ENCODE measurements around the gene IL23R.

Gene IL23R, protein sequence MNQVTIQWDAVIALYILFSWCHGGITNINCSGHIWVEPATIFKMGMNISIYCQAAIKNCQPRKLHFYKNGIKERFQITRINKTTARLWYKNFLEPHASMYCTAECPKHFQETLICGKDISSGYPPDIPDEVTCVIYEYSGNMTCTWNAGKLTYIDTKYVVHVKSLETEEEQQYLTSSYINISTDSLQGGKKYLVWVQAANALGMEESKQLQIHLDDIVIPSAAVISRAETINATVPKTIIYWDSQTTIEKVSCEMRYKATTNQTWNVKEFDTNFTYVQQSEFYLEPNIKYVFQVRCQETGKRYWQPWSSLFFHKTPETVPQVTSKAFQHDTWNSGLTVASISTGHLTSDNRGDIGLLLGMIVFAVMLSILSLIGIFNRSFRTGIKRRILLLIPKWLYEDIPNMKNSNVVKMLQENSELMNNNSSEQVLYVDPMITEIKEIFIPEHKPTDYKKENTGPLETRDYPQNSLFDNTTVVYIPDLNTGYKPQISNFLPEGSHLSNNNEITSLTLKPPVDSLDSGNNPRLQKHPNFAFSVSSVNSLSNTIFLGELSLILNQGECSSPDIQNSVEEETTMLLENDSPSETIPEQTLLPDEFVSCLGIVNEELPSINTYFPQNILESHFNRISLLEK

GRCh38 chr1:67166196-67166595 lies at the start of gene IL23R:
Gene IL23R (plus strand): TSS chr1:67166454. CDS start chr1:67168121, 1,667 bp downstream.
- H3K27ac ChIP-seq, result no peak within 1 kb of the TSS
- H3K4me2 ChIP-seq, result no peak within 1 kb of the TSS
- H3K9ac ChIP-seq, result no peak within 1 kb of the TSS
- no peaks in the 10 kb centered on the region for H3K27me3 ChIP-seq (ENCODE audit: insufficient read depth, low read depth)
- no peak within 1 kb of the TSS for H3K4me3 ChIP-seq (IDR thresholded peaks at IDR 0.05; ENCODE audit: insufficient read depth, low read depth, low read length)
- no peak within 1 kb of the TSS for H2AFZ ChIP-seq (ENCODE audit: low read depth)
- no peak for TF ChIP-seq CTCF (conservative IDR thresholded peaks at IDR 0.05; ENCODE audit: low read depth, low read length)
- H3K4me1 ChIP-seq (ENCODE audit: low read depth, poor library complexity, severe bottlenecking), result no peaks in the 10 kb centered on the region
- no peaks in the 10 kb centered on the region for H3K79me2 ChIP-seq (ENCODE audit: insufficient read depth, low read depth)
- no peaks in the 10 kb centered on the region for H4K20me1 ChIP-seq (ENCODE audit: insufficient read depth)
- no peaks in the 10 kb centered on the region for H3K36me3 ChIP-seq (ENCODE audit: insufficient read depth)

GRCh38 chr1:67118191-67118590 lies 48.1 kb upstream of the IL23R start:
- Histone ChIP-seq H3K27me3 (ENCODE audit: insufficient read depth, low read depth) (no peaks in the 10 kb centered on the region), H3K79me2 (ENCODE audit: insufficient read depth, low read depth) (no peaks in the 10 kb centered on the region), H3K36me3 (ENCODE audit: insufficient read depth) (no peaks in the 10 kb centered on the region), H3K4me3 (IDR thresholded peaks at IDR 0.05; ENCODE audit: insufficient read depth, low read depth, low read length) (no peak overlapping the region), H4K20me1 (ENCODE audit: insufficient read depth) (no peaks in the 10 kb centered on the region), H3K27ac (no peak overlapping the region), H3K4me2 (no peak overlapping the region), H2AFZ (ENCODE audit: low read depth) (no peak overlapping the region), H3K4me1 (ENCODE audit: low read depth, poor library complexity, severe bottlenecking) (no peaks in the 10 kb centered on the region), H3K9ac (no peak overlapping the region)
- no peak for TF ChIP-seq CTCF (conservative IDR thresholded peaks at IDR 0.05; ENCODE audit: low read depth, low read length)

- Histone ChIP-seq H3K27ac (no peak overlapping the region), H4K20me1 (ENCODE audit: insufficient read depth) (no peaks in the 10 kb centered on the region), H2AFZ (ENCODE audit: low read depth) (no peak overlapping the region), H3K79me2 (ENCODE audit: insufficient read depth, low read depth) (no peaks in the 10 kb centered on the region), H3K36me3 (ENCODE audit: insufficient read depth) (no peaks in the 10 kb centered on the region), H3K4me1 (ENCODE audit: low read depth, poor library complexity, severe bottlenecking) (no peaks in the 10 kb centered on the region), H3K4me3 (IDR thresholded peaks at IDR 0.05; ENCODE audit: insufficient read depth, low read depth, low read length) (no peak overlapping the region), H3K4me2 (no peak overlapping the region), H3K27me3 (ENCODE audit: insufficient read depth, low read depth) (no peaks in the 10 kb centered on the region), H3K9ac (no peak overlapping the region)
- TF ChIP-seq CTCF (conservative IDR thresholded peaks at IDR 0.05; ENCODE audit: low read depth, low read length), result no peak
Measured at GRCh38 chr1:67118646-67119045, 47.6 kb upstream of the IL23R start.

DNA sequence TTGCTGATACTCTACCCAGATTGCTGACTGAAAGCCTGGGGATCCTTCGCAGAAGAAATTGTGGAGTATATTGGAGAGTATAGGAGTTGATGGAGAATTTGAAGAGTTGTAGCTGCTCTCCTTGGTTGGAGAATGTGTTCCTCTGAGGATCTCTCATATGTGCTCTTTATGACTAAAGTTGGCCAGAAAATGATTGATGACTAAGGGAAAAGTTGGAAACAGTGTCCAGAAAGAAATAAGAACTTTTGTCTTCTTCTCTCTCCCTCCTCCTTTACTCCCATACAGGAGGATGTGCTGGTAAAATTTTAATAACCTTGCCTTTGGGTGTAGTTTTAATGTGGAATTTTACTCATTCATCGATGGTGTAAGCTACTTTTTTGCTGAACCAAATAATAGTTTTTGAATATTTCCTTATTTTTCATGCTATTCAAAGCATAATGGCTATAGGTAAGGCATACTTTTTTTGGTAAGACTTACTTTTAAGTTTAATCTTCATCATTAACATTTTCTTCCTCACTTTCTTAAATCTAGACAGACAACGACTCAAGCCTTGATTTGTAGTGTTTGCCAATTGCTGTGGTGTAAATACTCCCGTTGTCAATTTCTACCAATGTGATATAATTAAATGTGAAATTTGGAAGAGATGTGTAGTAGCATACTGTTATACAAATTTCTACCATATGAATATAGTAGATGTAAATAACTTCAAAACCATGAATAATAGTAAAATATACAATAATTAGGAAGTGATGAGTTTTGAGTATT lies 45.2 kb upstream of the IL23R start:
- Histone ChIP-seq H3K4me2 (no peak overlapping the region), H3K36me3 (ENCODE audit: insufficient read depth) (no peaks in the 10 kb centered on the region), H3K4me3 (IDR thresholded peaks at IDR 0.05; ENCODE audit: insufficient read depth, low read depth, low read length) (no peak overlapping the region), H3K27me3 (ENCODE audit: insufficient read depth, low read depth) (no peaks in the 10 kb centered on the region), H3K9ac (no peak overlapping the region), H2AFZ (ENCODE audit: low read depth) (no peak overlapping the region), H3K27ac (no peak overlapping the region), H3K79me2 (ENCODE audit: insufficient read depth, low read depth) (no peaks in the 10 kb centered on the region), H3K4me1 (ENCODE audit: low read depth, poor library complexity, severe bottlenecking) (no peaks in the 10 kb centered on the region), H4K20me1 (ENCODE audit: insufficient read depth) (no peaks in the 10 kb centered on the region)
- no peak for TF ChIP-seq CTCF (conservative IDR thresholded peaks at IDR 0.05; ENCODE audit: low read depth, low read length)

Measured in KMS-11 (cell line).